HG02759 (cell line): ENCODE data around the gene PPM1E.

Experiments used
- ATAC-seq: cut with Tn5 transposase; IDR thresholded peaks from one replicate; pipeline ENCODE4 v1.9.1; 2021; ENCODE audit warnings: mild to moderate bottlenecking, moderate library complexity; ENCODE audit not compliant: unreplicated experiment

Gene PPM1E

DNA sequence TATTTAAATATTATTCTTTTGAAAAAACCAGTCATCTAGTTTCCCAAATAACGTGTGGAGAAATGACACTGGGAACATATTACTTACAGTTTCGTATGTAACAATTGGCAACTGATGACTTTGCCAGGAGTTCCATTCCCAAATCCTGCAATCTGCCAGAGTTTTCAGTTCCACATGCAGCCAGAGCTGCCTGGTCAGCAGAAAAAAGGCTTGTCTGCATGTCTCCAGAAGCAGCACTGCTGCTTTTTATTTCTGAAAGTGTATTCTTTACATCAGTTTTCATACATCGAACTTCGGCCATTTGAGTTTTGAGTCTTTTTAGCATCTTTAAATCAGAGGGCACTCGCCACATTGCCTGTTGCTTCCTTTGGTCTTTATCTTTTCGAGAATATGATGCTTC, 272.7 kb downstream of the PPM1E start:
- ATAC-seq = no peak

GRCh38 chr17:59030811-59031210, 275.2 kb downstream of the PPM1E start:
- ATAC-seq = no peak
